ENCODE data around the gene POLRMT. TPM values are rescaled to one million over a fixed set of nuclear protein-coding genes. Genes with fewer than 3 reads are reported as not detected.

The POLRMT gene
- total RNA-seq, 1 donor from 2014 or later = 14.1 TPM

GRCh38 chr19:601790-602189 lies 31.5 kb downstream of the POLRMT start:
- no peak overlapping the region for H3K4me3 Mint-ChIP-seq
- H3K4me3 ChIP-seq = no peak overlapping the region
- H3K9me3 ChIP-seq (ENCODE audit: low read depth) = no peaks in the 10 kb centered on the region
- H3K27me3 Mint-ChIP-seq (ENCODE audit: insufficient read depth, low read depth) = peaks cover 9% of the 10 kb centered on the region
- H4K20me1 ChIP-seq (ENCODE audit: low read depth) = no peaks in the 10 kb centered on the region
- no peaks in the 10 kb centered on the region for H3F3A ChIP-seq (ENCODE audit: low read depth)
- H2AFZ ChIP-seq (replicated peaks) = no peak overlapping the region
- no peak overlapping the region for H3K27ac Mint-ChIP-seq
- no peaks in the 10 kb centered on the region for H3K4me1 ChIP-seq
- TF ChIP-seq EZH2phosphoT487 (IDR thresholded peaks at IDR 0.05) = no peak
- no peak for TF ChIP-seq EZH2 (IDR thresholded peaks at IDR 0.05)
- no peak for TF ChIP-seq CTCF (IDR thresholded peaks at IDR 0.05)
- no peaks in the 10 kb centered on the region for H3K27me3 ChIP-seq
- peaks cover 17% of the 10 kb centered on the region for H3K9me3 Mint-ChIP-seq
- H3K4me1 Mint-ChIP-seq = no peaks in the 10 kb centered on the region
- H3K36me3 Mint-ChIP-seq = no peaks in the 10 kb centered on the region
- H3K27ac ChIP-seq = no peak overlapping the region
- H3K9ac ChIP-seq = no peak overlapping the region
- no peak overlapping the region for H3K4me2 ChIP-seq
- no peak for DNase-seq (ENCODE audit: low spot score)
- H3K36me3 ChIP-seq = no peaks in the 10 kb centered on the region
- no peaks in the 10 kb centered on the region for H3K79me2 ChIP-seq (ENCODE audit: low read depth)

- no peaks in the 10 kb centered on the region for H3K36me3 ChIP-seq
- Mint-ChIP-seq H3K36me3 (no peaks in the 10 kb centered on the region), H3K9me3 (peaks cover 17% of the 10 kb centered on the region), H3K27ac (no peak overlapping the region), H3K4me1 (no peaks in the 10 kb centered on the region), H3K27me3 (ENCODE audit: insufficient read depth, low read depth) (peaks cover 11% of the 10 kb centered on the region), H3K4me3 (no peak overlapping the region)
- no peak overlapping the region for H3K27ac ChIP-seq
- peaks cover 2% of the 10 kb centered on the region for H3K4me1 ChIP-seq
- H2AFZ ChIP-seq (replicated peaks) = no peak overlapping the region
- no peaks in the 10 kb centered on the region for H3K9me3 ChIP-seq (ENCODE audit: low read depth)
- peaks cover 3% of the 10 kb centered on the region for H4K20me1 ChIP-seq (ENCODE audit: low read depth)
- H3K27me3 ChIP-seq = no peaks in the 10 kb centered on the region
- H3K79me2 ChIP-seq (ENCODE audit: low read depth) = no peaks in the 10 kb centered on the region
- no peak for TF ChIP-seq EZH2phosphoT487 (IDR thresholded peaks at IDR 0.05)
- TF ChIP-seq EZH2 (IDR thresholded peaks at IDR 0.05) = no peak
- TF ChIP-seq CTCF (IDR thresholded peaks at IDR 0.05) = no peak
- no peak overlapping the region for H3K9ac ChIP-seq
- no peak overlapping the region for H3K4me3 ChIP-seq
- no peaks in the 10 kb centered on the region for H3F3A ChIP-seq (ENCODE audit: low read depth)
- no peak overlapping the region for H3K4me2 ChIP-seq
- DNase-seq (ENCODE audit: low spot score) = no peak
These were observed 32.0 kb downstream of the POLRMT start for GRCh38 chr19:601310-601709.

GRCh38 chr19:597406-598315 lies 35.7 kb downstream of the POLRMT start:
- peaks cover 25% of the 10 kb centered on the region for H3K27me3 Mint-ChIP-seq (ENCODE audit: insufficient read depth, low read depth)
- Histone ChIP-seq H3K4me1 (peaks cover 13% of the 10 kb centered on the region), H3K9ac (no peak overlapping the region), H3K9me3 (ENCODE audit: low read depth) (no peaks in the 10 kb centered on the region), H2AFZ (replicated peaks) (no peak overlapping the region), H3K4me3 (no peak overlapping the region), H3F3A (ENCODE audit: low read depth) (peaks cover 10% of the 10 kb centered on the region), H4K20me1 (ENCODE audit: low read depth) (peaks cover 35% of the 10 kb centered on the region), H3K27me3 (peaks cover 25% of the 10 kb centered on the region), H3K36me3 (no peaks in the 10 kb centered on the region), H3K79me2 (ENCODE audit: low read depth) (no peaks in the 10 kb centered on the region), H3K4me2 (no peak overlapping the region), H3K27ac (no peak overlapping the region)
- DNase-seq (ENCODE audit: low spot score) = no peak
- H3K4me3 Mint-ChIP-seq = no peak overlapping the region
- H3K36me3 Mint-ChIP-seq = no peaks in the 10 kb centered on the region
- TF ChIP-seq EZH2phosphoT487 (IDR thresholded peaks at IDR 0.05) = no peak
- H3K4me1 Mint-ChIP-seq = no peaks in the 10 kb centered on the region
- H3K27ac Mint-ChIP-seq = no peak overlapping the region
- peaks cover 18% of the 10 kb centered on the region for H3K9me3 Mint-ChIP-seq

- H3K27ac Mint-ChIP-seq = no peak overlapping the region
- no peak overlapping the region for H3K4me3 ChIP-seq
- peaks cover 39% of the 10 kb centered on the region for H3K27me3 ChIP-seq
- H3K9me3 Mint-ChIP-seq = peaks cover 9% of the 10 kb centered on the region
- peaks cover 13% of the 10 kb centered on the region for H3K4me1 ChIP-seq
- H3K4me2 ChIP-seq = peak overlapping the region; percentile 70
- no peak overlapping the region for H3K4me3 Mint-ChIP-seq
- no peak for DNase-seq (ENCODE audit: low spot score)
- H3K36me3 ChIP-seq = no peaks in the 10 kb centered on the region
- H3K36me3 Mint-ChIP-seq = no peaks in the 10 kb centered on the region
- H3K27me3 Mint-ChIP-seq (ENCODE audit: insufficient read depth, low read depth) = peaks cover 33% of the 10 kb centered on the region
- H3K27ac ChIP-seq = no peak overlapping the region
- H3K9ac ChIP-seq = no peak overlapping the region
- TF ChIP-seq EZH2phosphoT487 (IDR thresholded peaks at IDR 0.05) (no peak), EZH2 (IDR thresholded peaks at IDR 0.05) (no peak), CTCF (IDR thresholded peaks at IDR 0.05) (no peak)
- H4K20me1 ChIP-seq (ENCODE audit: low read depth) = peaks cover 49% of the 10 kb centered on the region
- peaks cover 2% of the 10 kb centered on the region for H3K4me1 Mint-ChIP-seq
- H2AFZ ChIP-seq (replicated peaks) = no peak overlapping the region
- peaks cover 14% of the 10 kb centered on the region for H3F3A ChIP-seq (ENCODE audit: low read depth)
- H3K9me3 ChIP-seq (ENCODE audit: low read depth) = no peaks in the 10 kb centered on the region
- H3K79me2 ChIP-seq (ENCODE audit: low read depth) = no peaks in the 10 kb centered on the region
These were observed 37.1 kb downstream of the POLRMT start for GRCh38 chr19:596263-596655.

All from neural progenitor cell (in vitro differentiated cells).